ENCODE results near the gene PTPRT.

The PTPRT gene

GRCh38 chr20:42494290-42494689 is 695.4 kb downstream of the PTPRT start:
- in situ Hi-C loops (cut with MboI; ENCODE audit: low pct_unique_long_range_greater_than_20kb, low sequenced_read_pairs, unreplicated experiment) = no loop called here
- DNase-seq (ENCODE audit: low spot score) = no peak
- no peak for TF ChIP-seq CTCF (IDR thresholded peaks at IDR 0.05; ENCODE audit: extremely low read depth, insufficient read depth, missing control alignments)

GRCh38 chr20:42493001-42493400 is 696.7 kb downstream of the PTPRT start:
- no peak for TF ChIP-seq CTCF (IDR thresholded peaks at IDR 0.05; ENCODE audit: extremely low read depth, insufficient read depth, missing control alignments)

GRCh38 chr20:42492290-42492689 is 697.4 kb downstream of the PTPRT start:
- no peak for TF ChIP-seq CTCF (IDR thresholded peaks at IDR 0.05; ENCODE audit: extremely low read depth, insufficient read depth, missing control alignments)
- DNase-seq (ENCODE audit: low spot score) = no peak
- in situ Hi-C loops (cut with MboI; ENCODE audit: low pct_unique_long_range_greater_than_20kb, low sequenced_read_pairs, unreplicated experiment) = no loop called here

More at GRCh38 chr20:42493001-42493400, 696.7 kb downstream of the PTPRT start:
- no peak for DNase-seq (ENCODE audit: low spot score)
- in situ Hi-C loops (cut with MboI; ENCODE audit: low pct_unique_long_range_greater_than_20kb, low sequenced_read_pairs, unreplicated experiment) = no loop called here

GRCh38 chr20:42485556-42485955 is 704.1 kb downstream of the PTPRT start:
- in situ Hi-C loops (cut with MboI; ENCODE audit: low pct_unique_long_range_greater_than_20kb, low sequenced_read_pairs, unreplicated experiment) = no loop called here
- DNase-seq (ENCODE audit: low spot score) = no peak
- TF ChIP-seq CTCF (IDR thresholded peaks at IDR 0.05; ENCODE audit: extremely low read depth, insufficient read depth, missing control alignments) = no peak

- no peak for TF ChIP-seq CTCF (IDR thresholded peaks at IDR 0.05; ENCODE audit: extremely low read depth, insufficient read depth, missing control alignments)
- no peak for DNase-seq (ENCODE audit: low spot score)
- in situ Hi-C loops (cut with MboI; ENCODE audit: low pct_unique_long_range_greater_than_20kb, low sequenced_read_pairs, unreplicated experiment) = no loop called here
These were observed 704.8 kb downstream of the PTPRT start for GRCh38 chr20:42484790-42485375.

- in situ Hi-C loops (cut with MboI; ENCODE audit: low pct_unique_long_range_greater_than_20kb, low sequenced_read_pairs, unreplicated experiment) = no loop called here
- no peak for TF ChIP-seq CTCF (IDR thresholded peaks at IDR 0.05; ENCODE audit: extremely low read depth, insufficient read depth, missing control alignments)
- no peak for DNase-seq (ENCODE audit: low spot score)
These were observed 705.4 kb downstream of the PTPRT start for GRCh38 chr20:42484335-42484734.

Data from GM13977 (cell line).